Measurements from ENCODE around the gene LAT.
A peak's percentile ranks its signal among the peaks of the same experiment; 100 is the strongest.

Gene LAT

GRCh38 chr16:28980929-28981328 lies 3.9 kb upstream of the LAT start:
- no peak for TF ChIP-seq CTCF (IDR thresholded peaks at IDR 0.05; ENCODE audit: insufficient read depth, missing control alignments)
- FAIRE-seq = no peak
- DNase-seq (ENCODE audit: insufficient read length, low spot score) = no peak

- peak; percentile 21 for TF ChIP-seq CTCF (IDR thresholded peaks at IDR 0.05; ENCODE audit: insufficient read depth, missing control alignments)
- no peak for DNase-seq (ENCODE audit: insufficient read length, low spot score)
- FAIRE-seq = no peak
These were observed 3.3 kb upstream of the LAT start for GRCh38 chr16:28981517-28981916.

GRCh38 chr16:28982418-28982817 lies 2.4 kb upstream of the LAT start:
- no peak for TF ChIP-seq CTCF (IDR thresholded peaks at IDR 0.05; ENCODE audit: insufficient read depth, missing control alignments)
- FAIRE-seq (no peak), DNase-seq (ENCODE audit: insufficient read length, low spot score) (no peak)

GRCh38 chr16:28982949-28983348 lies 1.9 kb upstream of the LAT start:
- DNase-seq (ENCODE audit: insufficient read length, low spot score) = no peak
- no peak for FAIRE-seq
- no peak for TF ChIP-seq CTCF (IDR thresholded peaks at IDR 0.05; ENCODE audit: insufficient read depth, missing control alignments)

- no peak for DNase-seq (ENCODE audit: insufficient read length, low spot score)
- no peak for FAIRE-seq
- no peak for TF ChIP-seq CTCF (IDR thresholded peaks at IDR 0.05; ENCODE audit: insufficient read depth, missing control alignments)
These were observed 1.2 kb upstream of the LAT start for GRCh38 chr16:28983644-28984043.

GRCh38 chr16:28984091-28984490 lies 761 bp upstream of the LAT start:
- DNase-seq (ENCODE audit: insufficient read length, low spot score) (no peak), FAIRE-seq (no peak)
- no peak for TF ChIP-seq CTCF (IDR thresholded peaks at IDR 0.05; ENCODE audit: insufficient read depth, missing control alignments)

GRCh38 chr16:28985211-28986041 lies 574 bp downstream of the LAT start:
- FAIRE-seq (no peak), DNase-seq (ENCODE audit: insufficient read length, low spot score) (no peak)
- no peak for TF ChIP-seq CTCF (IDR thresholded peaks at IDR 0.05; ENCODE audit: insufficient read depth, missing control alignments)

All from D721Med (cell line).